HK-2 (cell line): ENCODE measurements around the gene RUNX1.

Source experiments
- DNase-seq: peaks from one replicate; pipeline ENCODE4 v3.0.0-alpha.2; 2018; ENCODE audit not compliant: unreplicated experiment

Gene RUNX1

DNA sequence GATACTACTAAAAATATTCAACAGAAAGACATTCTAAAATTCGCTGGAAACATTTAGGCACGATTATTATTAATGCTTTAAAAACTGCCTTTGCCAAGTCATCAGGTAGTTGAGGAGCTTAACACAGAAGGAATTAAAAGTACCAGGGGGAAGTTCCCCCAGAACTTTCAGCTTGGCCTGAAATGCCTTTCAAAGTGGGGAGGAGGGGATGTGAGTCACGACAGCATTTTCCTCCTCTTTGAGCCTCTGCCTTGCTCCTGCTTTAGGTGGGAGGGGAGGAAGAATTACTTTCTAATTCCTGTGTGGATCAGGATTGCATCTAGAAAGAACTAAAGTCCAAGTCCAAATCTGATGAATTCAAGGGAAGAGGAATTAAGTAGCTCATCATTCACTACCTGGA, 196.7 kb downstream of the RUNX1 start:
- DNase-seq: no peak

DNA sequence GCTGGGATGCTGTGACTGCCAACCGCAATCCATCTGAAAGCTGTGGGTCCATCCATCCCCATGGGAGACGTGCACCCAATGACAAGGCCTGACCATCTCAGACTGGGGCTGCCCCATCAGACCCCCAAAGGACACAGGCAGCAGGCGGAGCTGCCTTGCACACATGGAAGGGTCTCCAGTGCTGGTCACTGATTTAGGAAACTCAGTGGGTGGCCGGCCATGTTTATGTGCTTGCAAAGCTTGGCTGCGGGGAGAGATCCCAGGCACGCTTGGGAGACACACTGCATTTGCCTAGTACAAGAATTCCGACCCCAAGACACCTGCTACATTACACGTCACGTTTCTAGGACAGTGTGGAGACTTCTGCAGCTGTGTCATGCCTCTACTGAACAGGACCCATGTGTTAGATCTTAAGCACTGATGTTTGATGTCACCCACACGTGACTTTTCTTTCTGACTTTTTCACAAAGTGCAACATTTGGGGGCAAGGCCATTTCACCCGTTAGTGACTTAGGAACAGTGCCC, 198.9 kb downstream of the RUNX1 start:
- no peak for DNase-seq

DNA sequence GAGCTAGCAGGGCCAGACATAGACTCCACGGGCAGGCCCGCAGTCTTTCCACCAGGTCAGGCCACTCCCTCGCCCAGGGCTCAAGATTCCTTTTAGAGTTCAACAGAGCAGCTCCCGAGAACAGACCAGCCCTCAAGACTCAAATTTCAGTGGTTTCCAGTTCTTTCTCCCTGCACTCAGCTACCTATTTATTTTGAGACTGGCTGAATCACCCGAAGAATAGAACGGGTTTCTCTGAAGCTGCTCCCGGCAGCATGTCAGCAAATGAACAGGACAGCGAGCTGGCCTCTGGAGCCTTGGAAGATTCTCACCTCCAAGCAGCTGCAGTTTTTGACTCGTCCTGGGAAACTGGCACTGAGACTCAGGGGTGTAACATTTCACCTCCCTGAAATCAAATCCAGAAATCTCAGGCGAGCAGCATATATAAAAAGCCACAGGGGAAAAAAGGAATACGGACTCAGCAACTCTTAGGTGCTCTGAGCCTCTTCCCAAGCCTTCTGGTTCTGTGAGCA, 202.4 kb downstream of the RUNX1 start:
- peak; percentile 42 for DNase-seq

DNA sequence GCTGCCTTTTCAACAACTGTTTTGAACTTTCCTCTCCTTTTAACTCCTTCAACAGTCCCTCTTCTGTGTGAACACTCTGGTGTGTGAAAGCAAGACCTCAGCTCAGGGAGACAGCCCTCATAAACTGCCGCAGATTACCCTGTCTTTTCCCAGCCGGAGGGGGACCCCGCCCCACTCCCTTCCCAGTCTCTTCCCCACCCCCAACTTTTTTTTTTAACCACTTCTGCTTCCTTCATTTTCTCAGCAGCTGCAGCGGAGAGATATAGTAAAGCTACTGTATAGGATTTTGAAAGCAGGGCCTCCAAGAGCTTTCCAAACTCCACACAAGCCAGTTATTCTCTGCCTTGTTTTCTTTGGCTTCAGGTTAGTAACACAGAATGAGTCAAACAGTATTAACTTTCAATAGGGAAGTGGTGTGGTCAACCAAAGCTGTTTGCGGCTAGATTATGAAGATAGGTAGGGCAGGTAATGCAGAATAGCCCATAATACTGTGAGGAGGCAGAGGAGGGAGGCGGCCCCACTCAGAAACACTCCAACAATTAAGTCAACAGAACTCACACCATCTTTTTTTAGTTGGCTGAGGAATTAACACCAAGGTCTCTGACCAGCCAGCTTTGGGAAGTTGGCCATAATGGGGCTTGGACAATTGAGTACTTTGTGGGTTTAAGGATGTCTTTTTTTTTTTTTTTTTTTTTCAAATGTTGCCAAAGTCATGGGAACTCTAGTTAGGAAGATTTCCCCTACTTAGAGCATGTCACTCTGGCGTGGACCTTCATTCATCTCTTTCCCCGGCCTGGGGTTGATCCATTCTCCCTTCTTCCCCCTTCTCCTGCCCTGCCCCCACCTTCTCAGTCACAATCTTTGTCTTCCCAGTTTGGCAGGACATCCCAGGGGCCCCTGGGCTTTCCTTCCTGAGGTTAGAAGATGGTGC, 203.3 kb downstream of the RUNX1 start:
- peak; percentile 20 for DNase-seq

DNA sequence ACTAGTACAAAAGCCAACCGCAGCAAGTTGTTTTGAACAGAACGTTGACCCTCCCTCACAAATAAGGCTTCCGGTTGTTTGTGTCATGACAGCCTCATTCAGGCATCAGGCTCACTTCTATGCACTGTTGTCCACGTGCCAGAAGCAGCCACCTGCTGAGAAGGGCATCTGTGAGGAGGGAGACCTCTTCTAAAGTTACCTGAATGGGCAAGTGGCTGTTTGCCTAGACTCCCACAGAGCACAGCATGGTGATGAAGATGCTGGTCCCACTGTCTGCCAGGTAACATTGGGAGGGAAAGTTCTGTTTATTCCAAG, 204.2 kb downstream of the RUNX1 start:
- DNase-seq: no peak

DNA sequence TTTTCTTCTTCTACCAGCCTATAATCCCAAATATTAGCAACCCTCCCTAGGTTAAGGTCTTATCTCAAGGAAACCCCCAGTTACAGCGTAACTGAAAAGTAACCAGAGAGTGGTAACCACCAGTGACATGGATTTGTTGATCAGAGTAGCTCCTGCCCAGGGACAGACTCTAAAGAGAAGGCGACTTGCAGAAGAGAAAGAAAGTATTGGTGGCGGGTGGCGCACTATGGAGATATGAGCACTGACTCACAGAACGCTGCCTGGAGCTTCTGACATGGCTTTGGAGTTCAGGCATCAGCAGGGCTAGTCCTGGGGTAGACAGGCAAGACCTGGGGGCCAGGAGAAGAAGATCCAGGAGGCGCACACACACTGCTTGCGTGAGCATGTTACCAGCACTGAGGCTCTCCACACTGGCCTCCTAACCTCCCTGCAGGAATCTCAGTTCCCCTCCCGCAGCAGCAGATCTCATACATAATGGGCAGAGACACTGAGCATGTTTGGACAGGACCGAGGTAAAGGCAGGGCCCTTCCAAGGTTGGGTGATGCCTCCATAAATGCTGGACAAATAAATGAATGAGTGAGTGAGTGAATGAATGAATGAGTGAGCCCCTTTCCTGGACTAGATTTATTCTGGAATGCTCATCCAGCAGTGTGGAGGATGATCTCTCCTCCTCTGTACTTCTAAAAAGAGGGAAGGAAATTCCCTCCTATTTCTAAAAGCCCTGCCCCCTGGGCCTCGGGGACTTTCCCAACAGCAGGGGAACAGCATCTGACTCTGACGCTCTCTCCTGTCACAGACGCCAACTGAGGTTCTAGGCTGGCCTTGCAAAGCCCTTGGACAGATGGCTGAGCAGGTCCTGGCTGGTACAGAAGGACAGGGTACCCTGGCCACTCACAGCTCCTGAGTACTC, 204.8 kb downstream of the RUNX1 start:
- no peak for DNase-seq

DNA sequence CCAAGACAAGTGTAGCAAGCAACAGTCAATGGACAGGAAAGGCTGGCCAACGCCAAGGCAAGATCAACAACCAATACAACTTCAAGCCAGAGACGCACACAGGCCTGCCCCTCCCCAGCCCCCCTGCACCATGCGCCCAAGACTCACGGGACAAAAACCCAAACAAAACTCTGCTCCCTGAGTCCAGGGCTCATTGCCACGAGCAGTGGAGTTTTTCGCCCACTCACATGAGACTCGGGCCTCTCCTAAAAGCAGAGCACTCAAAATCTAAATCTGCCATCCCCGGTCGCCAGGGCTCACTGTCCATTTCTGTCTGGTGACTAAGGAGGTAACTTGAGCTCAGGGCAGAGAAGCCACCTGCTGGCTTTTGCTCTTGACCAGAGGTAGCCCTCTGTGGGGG, 205.5 kb downstream of the RUNX1 start:
- DNase-seq: no peak

DNA sequence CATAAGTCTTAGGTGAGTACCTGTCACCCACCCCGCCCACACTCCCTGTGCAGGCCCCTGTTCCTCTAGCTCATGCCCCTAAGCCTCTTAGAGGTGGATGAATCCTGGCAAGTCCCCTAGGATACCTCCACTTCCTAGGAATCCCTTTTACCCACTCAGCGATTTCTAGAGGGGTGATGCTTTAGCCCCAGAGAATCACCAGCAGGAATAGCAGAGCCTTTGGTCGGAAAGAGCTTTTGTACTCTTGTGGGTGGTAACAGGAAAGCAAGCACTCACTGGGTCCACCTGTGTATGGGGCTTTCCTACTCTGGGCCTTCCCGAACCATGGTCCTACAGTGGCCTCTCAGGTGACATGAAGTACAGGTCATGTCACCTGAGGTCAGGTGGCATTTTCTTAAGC, 207.9 kb downstream of the RUNX1 start:
- no peak for DNase-seq

- DNase-seq: no peak
Observed at GRCh38 chr21:34840693-34841092, 208.4 kb downstream of the RUNX1 start.

DNA sequence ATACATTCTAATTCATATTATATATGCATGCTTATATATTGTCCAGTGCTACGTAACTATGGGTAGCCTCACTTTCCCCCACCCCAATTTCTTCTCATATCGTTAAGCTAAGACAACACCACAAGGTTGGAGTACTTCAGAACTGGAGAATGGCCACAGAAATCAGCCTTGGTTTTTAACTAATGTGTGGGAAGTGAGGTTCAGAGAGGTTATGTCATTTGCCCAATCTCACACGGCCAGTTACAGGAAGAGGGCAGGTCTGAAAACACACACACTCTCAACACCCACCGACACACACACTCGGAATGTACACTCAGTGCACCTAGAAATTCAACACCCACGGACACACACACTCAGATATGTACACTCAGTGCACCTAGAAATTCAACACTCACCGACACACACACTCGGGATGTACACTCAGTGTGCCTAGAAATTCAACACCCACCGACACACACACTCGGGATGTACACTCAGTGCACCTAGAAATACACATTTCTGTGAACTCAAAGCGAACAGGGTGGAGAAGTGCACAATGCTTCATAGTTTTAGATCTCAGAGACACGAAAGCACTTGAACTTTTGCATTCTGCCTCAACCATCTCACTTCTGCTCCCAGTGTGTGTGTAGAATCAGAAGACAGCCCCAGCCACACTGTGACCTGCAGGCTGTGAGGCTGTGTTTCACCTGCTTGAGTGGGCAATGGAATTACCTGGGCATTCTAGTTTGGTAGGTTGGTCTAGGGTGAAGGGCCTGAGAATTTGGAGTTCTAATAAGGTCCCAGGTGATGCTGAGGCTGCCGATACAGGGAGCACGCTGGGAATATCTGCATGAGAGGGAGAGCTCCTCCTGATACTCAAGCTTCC, 209.9 kb downstream of the RUNX1 start:
- no peak for DNase-seq

GRCh38 chr21:34836933-34837505, 212.1 kb downstream of the RUNX1 start:
- DNase-seq: no peak

DNA sequence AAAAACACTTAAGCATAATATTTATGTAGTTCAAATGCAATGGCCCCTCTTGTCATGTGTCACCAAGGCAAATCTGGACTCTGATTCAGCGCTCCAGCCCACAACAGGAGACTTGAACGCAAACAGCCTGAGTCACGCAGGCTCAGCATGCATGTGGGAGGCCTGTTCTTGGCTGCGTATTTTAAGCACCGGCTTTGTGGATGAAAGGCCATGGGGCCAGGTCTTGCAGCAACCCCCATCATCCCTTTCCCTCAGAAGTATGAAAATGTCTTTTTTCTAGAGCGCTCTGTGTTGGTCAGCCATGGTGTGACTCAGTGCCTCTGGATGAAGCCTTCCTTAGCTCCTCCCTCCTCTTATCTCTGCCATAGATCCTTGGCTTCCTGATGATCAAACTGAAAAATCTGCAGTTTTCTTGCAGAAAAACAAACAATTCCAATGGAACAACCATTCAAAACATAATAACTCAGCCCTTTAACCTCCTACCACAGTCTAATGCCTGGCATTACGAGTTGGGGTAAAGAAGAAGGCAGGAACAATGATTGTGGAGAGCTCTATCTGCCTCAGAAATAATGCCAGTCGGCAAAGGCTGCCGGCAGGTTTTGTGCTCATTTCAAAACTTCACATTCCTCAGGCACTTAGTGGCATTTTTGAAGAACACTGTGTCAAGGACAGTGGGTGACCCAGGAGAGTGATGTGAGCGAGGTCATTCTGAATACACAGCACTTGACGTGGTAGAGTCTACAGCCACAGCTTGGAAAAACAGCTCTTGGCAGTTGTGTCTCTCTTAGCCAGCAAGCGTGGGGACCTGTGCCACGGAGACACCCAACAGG, 212.8 kb downstream of the RUNX1 start:
- DNase-seq: peak; percentile 77

DNA sequence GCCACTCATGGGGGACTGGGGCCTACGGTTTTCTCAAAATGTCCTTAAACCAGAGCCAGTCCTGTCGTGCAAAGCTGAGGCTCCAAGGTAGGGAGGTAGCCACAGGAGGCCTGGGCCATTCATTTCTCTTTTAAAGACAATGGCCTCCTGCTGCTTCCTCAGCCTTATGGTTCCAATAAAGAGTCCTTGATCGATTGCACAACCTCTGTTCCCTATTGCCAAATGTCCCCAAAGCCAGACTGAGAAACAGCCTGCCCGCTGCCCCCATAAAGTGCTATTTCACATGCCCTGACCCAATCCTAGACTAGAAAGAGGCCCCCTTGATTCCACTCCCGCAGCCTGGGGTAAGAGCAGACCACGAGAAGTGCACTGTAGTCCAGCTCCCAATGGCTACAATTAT, 213.6 kb downstream of the RUNX1 start:
- DNase-seq: no peak

- DNase-seq: no peak
Observed at GRCh38 chr21:34834852-34835501, 214.1 kb downstream of the RUNX1 start.

- DNase-seq: no peak
Observed at GRCh38 chr21:34834290-34834689, 214.8 kb downstream of the RUNX1 start.

DNA sequence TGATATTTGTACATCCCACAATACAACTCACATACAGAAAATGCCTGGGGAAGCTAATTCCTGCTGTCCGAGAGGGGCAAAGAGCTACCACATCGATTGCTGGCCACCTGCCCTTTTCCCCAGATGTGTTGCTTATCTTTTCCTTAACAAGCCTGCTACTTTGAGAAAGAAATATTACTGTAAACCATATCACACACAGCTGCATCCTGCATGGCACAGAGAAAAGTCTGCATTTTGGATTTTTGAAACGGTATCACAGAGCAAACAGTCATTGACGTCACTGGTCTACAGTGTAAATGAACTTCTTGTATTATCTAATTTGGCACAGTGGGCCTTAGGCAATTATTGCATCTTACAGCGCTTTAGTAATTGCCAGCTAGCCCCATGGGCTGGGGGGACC, 215.6 kb downstream of the RUNX1 start:
- DNase-seq: no peak

DNA sequence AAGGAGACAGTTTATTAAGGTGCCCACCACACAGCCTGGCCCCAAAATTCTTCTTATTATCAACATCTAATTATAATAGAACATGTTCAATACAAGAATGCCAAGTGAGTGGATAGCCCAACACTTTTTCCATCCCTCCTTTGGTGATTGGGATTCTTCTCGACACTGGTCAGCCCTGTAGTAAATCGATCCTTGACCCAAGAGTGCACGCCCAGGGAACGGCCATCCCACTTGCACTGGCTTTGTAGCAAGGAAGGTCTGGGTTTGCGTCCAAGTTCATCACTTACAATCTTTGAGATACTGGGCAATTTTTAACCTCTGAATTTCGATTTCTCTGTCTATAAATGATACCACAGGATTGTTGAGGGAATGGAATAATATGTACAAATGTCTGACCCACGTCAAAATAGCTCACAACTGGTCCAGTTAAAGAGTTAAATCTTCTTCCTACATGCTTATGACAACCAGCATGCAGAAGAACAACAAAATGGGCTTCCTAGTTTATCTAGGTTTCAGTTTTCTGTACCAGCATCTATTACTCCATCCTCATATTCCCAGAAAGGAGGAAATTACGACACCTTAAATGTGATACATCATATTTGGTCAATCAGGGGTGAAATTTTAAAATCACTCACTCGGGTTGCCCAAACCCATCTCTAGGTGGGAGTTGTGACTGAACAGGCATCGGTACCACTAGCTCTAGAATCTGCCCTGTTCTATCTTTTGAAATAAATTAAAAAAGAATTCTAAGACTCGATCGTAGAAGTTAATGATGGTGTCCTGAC, 218.5 kb downstream of the RUNX1 start:
- DNase-seq: no peak

DNA sequence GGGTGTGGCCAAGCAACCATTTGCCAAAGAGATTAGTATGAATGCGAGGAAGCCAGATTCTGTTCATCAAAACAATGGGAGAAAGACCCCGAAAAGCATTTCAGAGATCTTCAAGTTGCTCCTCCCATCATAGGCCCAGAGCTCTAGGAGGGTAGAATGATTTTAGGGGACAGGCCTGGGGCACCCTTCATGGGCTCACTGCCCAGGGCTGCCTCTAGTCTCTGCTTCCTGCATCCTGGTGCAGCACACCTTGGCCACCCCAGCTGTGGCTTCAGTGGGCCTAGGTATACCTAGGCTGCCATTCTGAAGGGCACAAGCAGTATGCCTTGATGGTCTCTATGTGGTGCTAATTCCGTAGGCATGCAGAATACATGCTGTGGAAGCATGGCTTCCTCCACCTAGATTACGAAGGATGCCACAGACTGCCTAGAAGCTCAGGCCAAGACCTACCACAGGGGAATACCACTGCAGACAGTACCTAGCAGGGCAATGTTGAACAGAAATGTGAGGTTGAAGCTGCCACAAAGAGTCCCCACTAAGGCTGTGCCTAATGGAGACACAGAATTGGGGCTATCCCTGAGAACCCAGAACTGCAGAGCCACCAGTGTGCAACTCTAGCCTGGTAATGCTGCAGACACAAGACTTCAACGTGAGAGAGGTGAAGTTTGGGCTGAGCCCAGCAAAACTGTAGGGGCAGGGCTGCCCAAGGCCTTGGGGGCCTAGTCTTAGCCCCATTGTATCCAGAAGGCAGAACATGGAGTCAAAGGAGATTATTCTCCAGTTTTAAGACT, 221.5 kb downstream of the RUNX1 start:
- DNase-seq: no peak
